HEK293 (cell line): ENCODE data around the gene LNP1.

ENCODE experiments used
- CTCF ChIP-seq: fragments of 450-650 bp; formaldehyde crosslinking; IDR thresholded peaks from 2 replicates; pipeline ENCODE4 v1.5.1; 2016; ENCODE audit warnings: missing biosample characterization, missing genetic modification characterization
- GFI1B ChIP-seq: fragments of 450-650 bp; formaldehyde crosslinking; IDR thresholded peaks from 2 replicates; pipeline ENCODE4 v1.5.1; 2016; ENCODE audit warnings: missing biosample characterization, missing genetic modification characterization
- PBX3 ChIP-seq: sonication (generic); formaldehyde crosslinking; IDR thresholded peaks from 2 replicates; pipeline ENCODE4 v1.8.1; 2022; ENCODE audit warnings: mild to moderate bottlenecking, moderate library complexity, missing genetic modification reagents
- SP2 ChIP-seq: fragments of 450-650 bp; formaldehyde crosslinking; IDR thresholded peaks from 2 replicates; pipeline ENCODE4 v1.5.1; 2016; ENCODE audit warnings: missing biosample characterization, missing genetic modification characterization
- ZBTB20 ChIP-seq: fragments of 450-650 bp; formaldehyde crosslinking; IDR thresholded peaks from 2 replicates; pipeline ENCODE4 v1.5.1; 2016; ENCODE audit warnings: missing biosample characterization, missing genetic modification characterization
- ZNF292 ChIP-seq: fragments of 450-650 bp; formaldehyde crosslinking; IDR thresholded peaks from 2 replicates; pipeline ENCODE4 v1.5.1; 2016; ENCODE audit warnings: low read depth, missing biosample characterization, missing genetic modification characterization, borderline replicate concordance
- ZNF311 ChIP-seq: fragments of 450-650 bp; formaldehyde crosslinking; IDR thresholded peaks from 2 replicates; pipeline ENCODE4 v1.5.1; 2017; ENCODE audit warnings: missing biosample characterization, missing genetic modification characterization, borderline replicate concordance
- ZNF544 ChIP-seq: fragments of 450-650 bp; formaldehyde crosslinking; IDR thresholded peaks from 2 replicates; pipeline ENCODE4 v1.5.0; 2017; ENCODE audit warnings: missing biosample characterization, missing genetic modification characterization
- ZNF629 ChIP-seq: fragments of 450-650 bp; formaldehyde crosslinking; IDR thresholded peaks from 2 replicates; pipeline ENCODE4 v1.5.1; 2017; ENCODE audit warnings: missing biosample characterization, missing genetic modification characterization
- TF ChIP-seq, protein P1 (sequence below): fragments of 450-650 bp; formaldehyde crosslinking; IDR thresholded peaks from 2 replicates; pipeline ENCODE4 v1.5.1; 2017; ENCODE audit warnings: missing biosample characterization, missing genetic modification characterization
- TF ChIP-seq, protein P2 (sequence below): IDR thresholded peaks from 2 replicates; pipeline ENCODE4 v1.6.1; 2011; ENCODE audit warnings: mild to moderate bottlenecking, low read depth, low read length, borderline replicate concordance

DNA sequence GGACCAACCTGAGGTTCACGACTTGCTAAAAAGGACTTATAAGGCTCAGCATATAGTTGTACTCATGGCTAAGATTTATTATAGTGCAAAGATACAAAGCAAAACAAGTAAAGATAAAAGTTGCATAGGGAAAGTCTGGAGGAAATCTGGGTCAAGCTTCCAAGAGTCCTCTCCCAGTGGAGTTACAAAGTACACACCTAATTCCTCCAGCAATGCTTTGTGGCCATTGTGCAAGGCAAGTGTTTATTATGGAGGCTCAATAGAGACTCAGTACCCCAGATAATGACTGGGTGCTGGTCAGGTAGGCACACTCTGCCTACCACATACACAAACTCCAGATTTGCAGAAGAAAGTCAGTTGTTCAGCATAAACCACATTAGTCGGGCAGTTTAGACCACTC lies 22.9 kb downstream of the LNP1 start:
- TF ChIP-seq ZNF311 (tag by site-specific recombination): no peak
- TF ChIP-seq, protein P1, sequence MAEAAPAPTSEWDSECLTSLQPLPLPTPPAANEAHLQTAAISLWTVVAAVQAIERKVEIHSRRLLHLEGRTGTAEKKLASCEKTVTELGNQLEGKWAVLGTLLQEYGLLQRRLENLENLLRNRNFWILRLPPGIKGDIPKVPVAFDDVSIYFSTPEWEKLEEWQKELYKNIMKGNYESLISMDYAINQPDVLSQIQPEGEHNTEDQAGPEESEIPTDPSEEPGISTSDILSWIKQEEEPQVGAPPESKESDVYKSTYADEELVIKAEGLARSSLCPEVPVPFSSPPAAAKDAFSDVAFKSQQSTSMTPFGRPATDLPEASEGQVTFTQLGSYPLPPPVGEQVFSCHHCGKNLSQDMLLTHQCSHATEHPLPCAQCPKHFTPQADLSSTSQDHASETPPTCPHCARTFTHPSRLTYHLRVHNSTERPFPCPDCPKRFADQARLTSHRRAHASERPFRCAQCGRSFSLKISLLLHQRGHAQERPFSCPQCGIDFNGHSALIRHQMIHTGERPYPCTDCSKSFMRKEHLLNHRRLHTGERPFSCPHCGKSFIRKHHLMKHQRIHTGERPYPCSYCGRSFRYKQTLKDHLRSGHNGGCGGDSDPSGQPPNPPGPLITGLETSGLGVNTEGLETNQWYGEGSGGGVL: no peak
- TF ChIP-seq GFI1B: no peak
- TF ChIP-seq, protein P2, sequence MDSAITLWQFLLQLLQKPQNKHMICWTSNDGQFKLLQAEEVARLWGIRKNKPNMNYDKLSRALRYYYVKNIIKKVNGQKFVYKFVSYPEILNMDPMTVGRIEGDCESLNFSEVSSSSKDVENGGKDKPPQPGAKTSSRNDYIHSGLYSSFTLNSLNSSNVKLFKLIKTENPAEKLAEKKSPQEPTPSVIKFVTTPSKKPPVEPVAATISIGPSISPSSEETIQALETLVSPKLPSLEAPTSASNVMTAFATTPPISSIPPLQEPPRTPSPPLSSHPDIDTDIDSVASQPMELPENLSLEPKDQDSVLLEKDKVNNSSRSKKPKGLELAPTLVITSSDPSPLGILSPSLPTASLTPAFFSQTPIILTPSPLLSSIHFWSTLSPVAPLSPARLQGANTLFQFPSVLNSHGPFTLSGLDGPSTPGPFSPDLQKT: no peak
- no peak for TF ChIP-seq PBX3
- TF ChIP-seq CTCF: no peak
- no peak for TF ChIP-seq ZBTB20 (tag by site-specific recombination)
- no peak for TF ChIP-seq ZNF544 (tag by site-specific recombination)
- TF ChIP-seq SP2: no peak
- TF ChIP-seq ZNF629: no peak
- TF ChIP-seq ZNF292 (tag by site-specific recombination): no peak
